ENCODE results near the gene OXCT1.
"Not testable (repeated sequence)": the region's sequence is repeated elsewhere in the genome, so short reads cannot be mapped to it uniquely, and the experiment has no call there.

The OXCT1 gene

GRCh38 chr5:41772056-41772455, 98.2 kb downstream of the OXCT1 start:
- no peak for DNase-seq

GRCh38 chr5:41770799-41771198, 99.4 kb downstream of the OXCT1 start:
- no peak for DNase-seq

- no peak for DNase-seq
Measured at GRCh38 chr5:41768692-41769091, 101.5 kb downstream of the OXCT1 start.

DNA sequence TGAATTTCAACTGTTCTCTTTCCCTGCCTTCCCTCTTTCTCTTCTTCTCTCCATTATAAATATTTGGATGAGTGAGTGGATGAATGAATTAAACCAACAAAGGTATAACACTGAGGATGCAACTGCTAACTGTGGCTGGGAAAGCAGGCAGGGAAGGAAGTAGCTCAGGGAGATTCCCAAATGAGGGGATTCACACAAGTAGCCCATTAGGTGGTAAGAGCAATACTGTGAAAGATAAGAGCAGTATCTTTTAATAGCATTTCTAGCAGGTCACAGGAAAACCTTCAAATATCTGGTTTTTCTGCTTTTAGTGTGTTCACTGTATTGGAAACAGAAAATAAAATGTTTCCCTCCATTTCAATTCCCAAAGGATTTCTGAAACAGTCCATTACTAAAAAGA, 105.6 kb downstream of the OXCT1 start:
- DNase-seq, result no peak

DNA sequence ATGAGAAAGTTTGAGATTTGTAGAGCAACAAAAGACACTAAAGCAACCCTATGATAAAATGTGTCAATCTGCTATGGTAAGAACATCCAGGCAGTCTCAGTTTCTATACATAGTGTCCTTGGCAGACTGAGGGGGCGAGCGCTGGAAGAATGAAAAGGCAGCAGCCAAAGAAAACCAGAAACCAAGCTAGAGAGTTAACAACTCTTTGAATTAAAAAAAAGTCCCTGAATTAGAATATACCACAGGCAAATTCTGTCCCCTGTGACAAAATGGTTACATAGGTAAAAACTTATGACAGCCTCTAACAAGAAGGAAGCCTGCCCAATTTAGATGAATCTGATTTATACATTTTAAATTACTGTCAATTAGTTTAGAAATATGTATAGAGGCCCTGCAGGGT, 106.7 kb downstream of the OXCT1 start:
- no peak for DNase-seq

- no peak for DNase-seq
Measured at GRCh38 chr5:41763081-41763480, 107.1 kb downstream of the OXCT1 start.

DNA sequence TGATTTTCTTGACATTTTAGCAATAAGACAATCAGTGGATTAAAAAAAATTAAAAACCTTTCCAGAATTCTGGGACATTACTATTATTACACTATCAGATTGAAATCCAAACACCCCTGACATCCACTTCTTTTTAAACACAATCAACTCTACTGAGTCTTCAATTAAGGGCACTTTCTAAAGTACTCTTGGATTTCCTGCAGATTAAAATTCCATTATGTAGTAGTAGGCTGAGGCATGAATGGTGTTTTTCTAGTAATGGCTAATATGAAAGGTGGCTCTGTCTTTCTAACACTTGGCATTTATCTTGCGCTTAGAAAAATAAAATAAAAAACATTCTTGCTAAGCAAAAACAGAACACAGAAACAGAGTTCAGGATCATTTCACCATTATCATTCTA, 107.8 kb downstream of the OXCT1 start:
- no peak for DNase-seq

DNA sequence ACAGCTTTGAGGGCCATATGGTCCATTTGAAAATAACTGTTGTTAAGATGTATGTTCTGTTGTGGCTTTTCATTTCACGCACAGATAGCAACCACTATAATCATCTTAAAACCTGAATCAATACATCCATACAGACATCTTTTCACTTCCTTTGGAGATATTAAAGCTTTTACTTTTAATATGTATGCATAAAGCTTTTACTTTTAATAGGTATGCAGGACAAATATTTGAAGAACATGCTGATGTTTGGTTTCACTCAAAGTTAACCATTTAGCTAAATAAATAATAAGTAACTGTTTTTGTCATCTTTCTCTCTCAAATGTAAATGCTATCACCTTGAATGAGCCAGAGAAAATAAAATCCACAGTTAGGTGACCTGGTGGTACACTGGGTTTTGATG, 108.6 kb downstream of the OXCT1 start:
- no peak for DNase-seq

- no peak for DNase-seq
Measured at GRCh38 chr5:41755705-41756104, 114.5 kb downstream of the OXCT1 start.

- no peak for DNase-seq
Measured at GRCh38 chr5:41754857-41755256, 115.4 kb downstream of the OXCT1 start.

DNA sequence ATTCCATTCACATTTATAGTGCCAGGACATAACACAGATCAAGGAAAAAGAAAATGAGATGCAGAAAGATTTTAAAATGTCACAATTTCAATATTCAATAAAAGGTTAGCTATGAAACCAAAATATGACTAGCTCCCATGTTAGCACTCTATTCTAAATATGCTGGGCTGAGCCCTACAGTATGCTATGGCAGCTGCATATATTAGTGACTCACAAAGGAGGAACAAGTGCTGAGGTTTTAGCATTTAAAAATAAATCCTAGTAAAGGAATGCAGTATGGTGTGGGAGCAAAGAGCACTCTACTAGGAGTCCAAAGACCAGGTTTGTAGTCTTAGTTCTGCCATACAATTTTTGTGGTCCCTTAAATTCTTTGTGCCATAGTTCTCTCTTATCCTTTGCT, 118.4 kb downstream of the OXCT1 start:
- no peak for DNase-seq

DNA sequence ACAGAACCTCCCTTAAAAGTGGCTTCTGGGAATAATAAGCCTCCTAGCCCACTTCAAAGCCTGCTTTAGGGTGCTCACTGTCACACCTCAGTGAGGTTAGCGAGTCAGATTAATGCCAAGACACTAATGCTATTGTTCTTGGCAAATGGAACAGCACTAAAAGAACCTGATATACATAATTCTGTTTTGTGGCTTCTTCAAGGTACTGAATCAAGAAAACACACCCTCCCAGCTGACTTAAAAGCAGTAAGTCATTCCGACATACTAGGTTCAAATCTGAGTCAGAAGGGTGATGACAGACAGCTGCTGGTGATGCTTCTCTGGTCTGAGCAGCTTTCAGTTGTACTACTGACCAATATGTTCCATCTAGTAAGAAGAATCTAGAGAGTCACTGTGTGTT, 121.6 kb downstream of the OXCT1 start:
- no peak for DNase-seq

- DNase-seq, result no peak
Measured at GRCh38 chr5:41747708-41748107, 122.5 kb downstream of the OXCT1 start.

GRCh38 chr5:41747301-41747700, 122.9 kb downstream of the OXCT1 start:
- peak in 1 of 2 experiments; percentile 29 for DNase-seq

DNA sequence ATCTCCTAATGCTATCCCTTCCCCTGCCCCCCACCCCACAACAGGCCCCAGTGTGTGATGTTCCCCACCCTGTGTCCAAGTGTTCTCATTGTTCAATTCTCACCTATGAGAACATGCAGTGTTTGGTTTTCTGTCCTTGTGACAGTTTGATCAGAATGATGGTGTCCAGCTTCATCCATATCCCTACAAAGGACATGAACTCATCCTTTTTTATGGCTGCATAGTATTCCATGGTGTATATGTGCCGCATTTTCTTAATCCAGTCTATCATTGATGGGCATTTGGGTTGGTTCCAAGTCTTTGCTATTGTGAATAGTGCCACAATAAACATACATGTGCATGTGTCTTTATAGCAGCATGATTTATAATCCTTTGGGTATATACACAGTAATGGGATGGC, 127.6 kb downstream of the OXCT1 start:
- DNase-seq, result not testable (repeated sequence)

DNA sequence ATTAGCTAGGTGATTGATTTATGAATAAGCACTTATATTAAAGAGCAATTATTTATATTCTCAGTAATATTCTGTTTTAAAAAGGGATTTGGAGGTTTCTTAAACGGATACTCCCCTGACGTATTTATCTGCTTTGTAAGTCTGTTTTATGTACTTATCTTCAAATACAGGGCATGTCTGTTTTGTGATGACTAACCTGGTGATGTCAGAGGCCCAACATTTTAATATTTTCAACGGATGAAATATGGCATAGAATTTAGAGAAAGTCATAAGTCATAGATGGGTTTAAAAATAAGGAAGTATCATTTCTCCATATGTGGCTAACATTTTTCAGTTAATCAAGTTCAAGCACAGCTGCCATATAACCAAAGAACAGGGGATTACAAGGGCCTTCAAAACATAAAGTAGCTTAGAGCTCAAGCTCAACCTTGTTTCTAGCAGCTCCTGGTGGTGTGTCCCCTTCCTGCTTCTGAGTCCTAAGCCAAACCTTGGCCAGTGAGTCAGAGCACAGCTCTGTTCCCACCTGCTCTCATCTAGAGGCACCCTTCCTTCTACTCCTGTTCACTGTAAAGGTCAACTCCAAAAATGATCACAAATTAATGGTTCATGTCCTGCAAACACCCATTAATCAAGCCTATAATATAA, 131.4 kb downstream of the OXCT1 start:
- no peak for DNase-seq

DNA sequence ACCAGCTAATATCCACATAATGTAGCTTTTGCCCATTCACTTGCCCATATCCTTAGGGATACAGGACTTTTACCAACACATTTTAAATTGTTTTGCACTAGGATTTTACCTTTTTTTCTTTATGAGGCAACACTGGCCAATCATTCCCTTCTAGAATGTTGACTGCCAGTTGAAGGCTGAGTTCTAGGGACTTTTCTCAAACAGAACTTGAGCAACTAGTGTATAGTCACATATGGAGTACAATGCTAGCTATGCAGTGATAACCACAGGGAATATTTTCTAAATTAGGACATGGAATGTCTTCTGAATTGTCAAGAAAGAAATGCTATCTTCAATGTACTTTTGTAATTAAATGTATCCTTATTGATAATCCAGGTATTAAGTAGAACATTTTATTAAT, 133.6 kb downstream of the OXCT1 start:
- DNase-seq, result no peak

DNA sequence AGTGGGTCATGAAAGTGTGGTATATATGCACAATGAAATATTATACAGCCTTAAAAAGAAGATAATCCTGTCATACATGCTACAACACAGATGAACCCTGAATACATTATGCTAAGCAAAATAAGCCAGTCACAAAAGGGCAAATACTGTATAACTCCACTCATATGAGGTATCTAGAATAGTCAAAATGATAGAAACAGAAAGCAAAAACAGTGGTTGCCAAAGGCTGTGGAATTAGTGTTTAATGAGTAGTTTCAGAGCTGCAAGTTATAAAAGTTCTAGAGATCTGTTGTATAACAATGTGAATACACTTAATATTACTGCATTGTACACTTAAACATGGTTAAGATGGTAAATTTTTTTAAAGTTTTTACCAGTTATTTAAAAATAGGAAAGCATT, 135.0 kb downstream of the OXCT1 start:
- no peak for DNase-seq

DNA sequence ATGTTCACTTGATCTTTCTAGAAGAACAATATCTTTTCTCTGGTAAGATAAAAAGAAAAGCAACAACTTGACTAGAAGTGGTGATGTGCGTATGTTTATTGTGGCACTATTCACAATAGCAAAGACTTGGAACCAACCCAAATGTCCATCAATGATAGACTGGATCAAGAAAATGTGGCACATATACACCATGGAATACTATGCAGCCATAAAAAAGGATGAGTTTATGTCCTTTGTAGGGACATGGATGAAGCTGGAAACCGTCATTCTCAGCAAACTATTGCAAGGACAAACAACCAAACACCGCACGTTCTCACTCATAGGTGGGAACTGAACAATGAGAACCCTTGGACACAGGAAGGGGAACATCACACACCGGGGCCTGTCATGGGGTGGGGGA, 140.8 kb downstream of the OXCT1 start:
- not testable (repeated sequence) for DNase-seq

DNA sequence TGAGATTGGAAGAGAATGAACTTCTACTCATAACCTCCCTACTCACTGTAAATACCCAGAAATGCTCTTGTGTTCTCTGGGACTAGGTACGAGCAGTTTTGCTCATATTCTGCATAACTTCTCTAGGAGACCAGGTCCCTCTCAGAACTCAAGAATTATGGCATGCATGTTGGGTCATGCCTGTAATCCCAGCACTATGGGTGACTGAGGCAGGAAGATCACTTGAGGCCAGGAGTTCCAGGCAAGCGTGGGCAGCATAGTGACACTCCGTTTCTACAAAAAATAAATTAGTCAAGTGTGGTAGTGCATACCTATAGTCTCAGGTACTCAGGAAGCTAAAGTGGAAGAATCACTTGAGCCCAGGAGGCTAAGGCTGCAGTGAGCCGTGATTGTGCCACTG, 141.9 kb downstream of the OXCT1 start:
- DNase-seq, result no peak

GRCh38 chr5:41722359-41722950, 147.8 kb downstream of the OXCT1 start:
- DNase-seq, result no peak

DNA sequence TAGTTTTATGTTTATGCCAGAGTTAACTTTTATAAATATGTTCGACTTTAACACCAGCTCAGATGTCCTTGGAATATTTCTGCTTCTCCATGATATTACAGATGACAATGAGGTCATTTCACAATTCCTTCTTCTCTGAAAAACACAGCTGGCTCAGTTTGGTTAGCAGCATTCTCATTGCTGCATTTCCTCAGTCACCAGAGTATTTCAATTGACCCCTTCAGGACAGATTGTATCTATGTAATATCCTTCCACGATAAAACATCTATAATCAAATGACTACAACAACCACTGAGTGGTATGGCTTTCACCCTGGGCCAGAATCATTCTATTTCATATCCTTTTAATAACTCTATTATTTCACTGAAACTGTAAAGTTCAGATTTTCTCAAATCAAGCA, 148.7 kb downstream of the OXCT1 start:
- no peak for DNase-seq

DNA sequence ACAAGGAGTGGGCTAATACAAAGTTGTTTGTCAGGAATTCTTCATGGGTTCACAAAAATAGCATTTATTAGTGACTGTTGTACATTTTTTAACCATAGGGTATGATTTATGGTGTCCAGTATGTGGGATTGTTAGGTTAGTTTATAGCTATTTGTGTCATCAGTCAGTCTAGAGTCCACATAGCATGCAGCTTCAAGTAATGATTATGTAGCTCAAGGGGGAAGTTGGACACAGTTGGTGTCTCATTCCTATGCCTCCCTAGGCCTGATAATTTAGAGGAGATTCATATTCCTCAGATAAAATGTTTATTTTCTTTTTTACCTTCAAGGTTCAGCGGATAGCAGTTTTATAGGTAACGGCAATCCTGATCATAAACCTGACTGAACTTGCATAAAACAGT, 153.8 kb downstream of the OXCT1 start:
- DNase-seq, result no peak

DNA sequence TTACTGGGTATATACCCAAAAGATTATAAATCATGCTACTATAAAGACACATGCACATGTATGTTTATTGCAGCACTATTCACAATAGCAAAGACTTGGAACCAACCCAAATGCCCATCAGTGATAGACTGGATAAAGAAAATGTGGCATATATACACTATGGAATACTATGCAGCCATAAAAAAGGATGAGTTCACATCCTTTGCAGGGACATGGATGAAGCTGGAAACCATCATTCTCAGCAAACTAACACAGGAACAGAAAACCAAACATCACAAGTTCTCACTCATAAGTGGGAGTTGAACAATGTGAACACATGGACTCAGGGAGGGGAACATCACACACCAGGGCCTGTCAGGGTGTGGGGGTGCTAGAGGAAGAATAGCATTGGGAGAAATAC, 155.8 kb downstream of the OXCT1 start:
- DNase-seq, result not testable (repeated sequence)

DNA sequence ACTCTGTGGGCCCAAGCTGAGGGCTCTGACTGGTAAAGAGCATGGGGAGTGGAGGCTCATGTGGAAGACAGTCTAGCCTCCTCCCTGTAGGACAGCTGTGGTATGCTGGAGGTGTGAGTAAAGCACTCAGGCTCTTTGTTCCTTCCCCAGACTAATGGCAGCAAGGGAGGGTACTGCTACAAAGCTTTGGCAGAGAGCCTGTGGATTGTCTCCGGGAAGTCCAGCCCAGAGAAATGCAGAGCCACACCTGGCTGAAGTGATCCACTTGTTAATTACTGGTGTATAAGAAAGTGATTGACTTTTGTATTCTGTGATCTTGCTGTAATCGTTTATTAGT, 161.7 kb downstream of the OXCT1 start:
- no peak for DNase-seq

Measured in NCI-H446 (cell line).